CD4-positive, alpha-beta T cell (primary cell): ENCODE data around the gene WDSUB1. TPM values are rescaled to one million over a fixed set of nuclear protein-coding genes. Genes with fewer than 3 reads are reported as not detected.

Source experiments
- ATAC-seq: fragments of 200-7000 bp; cut with Tn5 transposase; one replicate; pipeline ENCODE4 v1.10.0; 2022; ENCODE audit warnings: mild to moderate bottlenecking; ENCODE audit not compliant: poor library complexity
- CTCF ChIA-PET: fragments of 350-600 bp; sonication (Branson Sonifier 250); formaldehyde crosslinking; loops from one replicate; lab custom pipeline; 2021; ENCODE audit warnings: antibody characterized with exemption, inconsistent platforms; lab: Charles Lee
- POLR2A ChIA-PET: fragments of 350-600 bp; sonication (Branson Sonifier 250); formaldehyde crosslinking; loops from one replicate; lab custom pipeline; 2021; ENCODE audit warnings: antibody characterized with exemption, inconsistent platforms; lab: Charles Lee
- DNase-seq, 14 experiments: peaks; one replicate each; pipeline ENCODE4 v3.0.0-alpha.2; 2013 to 2020; ENCODE audit warnings: mixed read lengths in 2 of 14
- H3K27ac ChIP-seq, 2 donors: one replicate each; pipeline versions ENCODE4 v1.5.1 to v1.7.0; 2013; ENCODE audit warnings: low read length in 2 of 2, low read depth in 1 of 2, mild to moderate bottlenecking in 1 of 2
- H3K27me3 ChIP-seq, 2 experiments: 1 replicate in 1 of 2; 2 replicates in 1 of 2; pipeline versions ENCODE4 v1.6.1 to v1.7.0; 2013; ENCODE audit warnings: low read length in 2 of 2, control low read depth in 1 of 2, mild to moderate bottlenecking in 1 of 2, moderate library complexity in 1 of 2; ENCODE audit not compliant: insufficient read depth in 2 of 2, control insufficient read depth in 1 of 2
- H3K36me3 ChIP-seq: one replicate; pipeline ENCODE4 v1.6.1; 2013; ENCODE audit warnings: low read length, control low read depth; ENCODE audit not compliant: insufficient read depth
- H3K4me1 ChIP-seq: one replicate; pipeline ENCODE4 v1.6.1; 2013; ENCODE audit warnings: low read length, control low read depth; ENCODE audit not compliant: insufficient read depth
- H3K4me3 ChIP-seq: one replicate; pipeline ENCODE4 v1.5.1; 2013; ENCODE audit warnings: mild to moderate bottlenecking, low read length, moderate library complexity
- H3K9me3 ChIP-seq, 2 experiments: 1 replicate in 1 of 2; 2 replicates in 1 of 2; pipeline versions ENCODE4 v1.6.1 to v1.7.0; 2013; ENCODE audit warnings: low read length in 2 of 2, mild to moderate bottlenecking in 2 of 2, control low read depth in 1 of 2, moderate library complexity in 1 of 2; ENCODE audit not compliant: control insufficient read depth in 1 of 2, insufficient read depth in 1 of 2
- H3K27ac Mint-ChIP-seq: one replicate; pipeline ENCODE4 v1.8.0; 2020; ENCODE audit warnings: mixed read lengths
- H3K27me3 Mint-ChIP-seq: one replicate; pipeline ENCODE4 v1.8.0; 2021; ENCODE audit warnings: mixed read lengths
- H3K36me3 Mint-ChIP-seq: one replicate; pipeline ENCODE4 v1.8.0; 2021; ENCODE audit warnings: low read depth, mixed read lengths
- H3K4me1 Mint-ChIP-seq: one replicate; pipeline ENCODE4 v1.8.0; 2021; ENCODE audit warnings: low read depth, mixed read lengths
- H3K4me3 Mint-ChIP-seq: one replicate; pipeline ENCODE4 v1.8.0; 2020; ENCODE audit warnings: mild to moderate bottlenecking, mixed read lengths
- H3K9me3 Mint-ChIP-seq: one replicate; pipeline ENCODE4 v1.8.0; 2020; ENCODE audit warnings: mixed read lengths
- intact Hi-C, 2 experiments: fragments of 100-400 bp; cut with DNase I in 1 of 2; cut with micrococcal nuclease in 1 of 2; formaldehyde crosslinking; loops; one replicate each; pipeline versions ENCODE4 v1.15.1 to v1.9.0; 2023 to 2025; cut with DNase I, micrococcal nuclease
- total RNA-seq, 174 experiments: library from RNA in 2 of 174; stranded (reverse) in 2 of 174; gene quantifications; one replicate each; pipeline ENCODE4 v1.2.3 and lab custom pipeline; 2021 to 2026
- TF ChIP-seq, protein P1 (sequence below): fragments of 200-600 bp; IDR thresholded peaks from one replicate; pipeline ENCODE4 v1.8.0; 2022; ENCODE audit warnings: antibody characterized with exemption, mild to moderate bottlenecking

WDSUB1 gene
- total RNA-seq, 2 experiments from 2014 or later: 6.8 to 8.0 TPM

DNA sequence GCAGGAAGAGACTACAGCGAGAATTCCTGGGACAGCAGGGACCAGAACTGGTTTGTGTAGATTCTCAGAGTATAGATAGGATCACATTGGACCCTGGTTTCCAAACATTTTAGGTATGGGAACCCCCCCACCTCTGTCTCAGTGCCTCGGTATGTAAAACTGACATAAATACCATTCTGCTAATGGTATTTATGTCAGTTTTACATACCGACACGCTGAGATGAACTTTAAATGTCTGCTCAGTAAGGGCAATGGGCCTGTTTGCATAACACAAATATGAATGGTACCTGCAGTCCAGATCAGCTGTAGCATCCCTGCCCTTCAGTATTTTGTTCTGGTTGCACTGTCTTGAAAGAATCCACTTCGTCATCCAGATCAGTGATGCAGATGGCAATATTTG is 73.2 kb downstream of the WDSUB1 start:
- H3K9me3 Mint-ChIP-seq: no peaks in the 10 kb centered on the region
- intact Hi-C loops: no loop called here
- POLR2A ChIA-PET: no interaction called here

DNA sequence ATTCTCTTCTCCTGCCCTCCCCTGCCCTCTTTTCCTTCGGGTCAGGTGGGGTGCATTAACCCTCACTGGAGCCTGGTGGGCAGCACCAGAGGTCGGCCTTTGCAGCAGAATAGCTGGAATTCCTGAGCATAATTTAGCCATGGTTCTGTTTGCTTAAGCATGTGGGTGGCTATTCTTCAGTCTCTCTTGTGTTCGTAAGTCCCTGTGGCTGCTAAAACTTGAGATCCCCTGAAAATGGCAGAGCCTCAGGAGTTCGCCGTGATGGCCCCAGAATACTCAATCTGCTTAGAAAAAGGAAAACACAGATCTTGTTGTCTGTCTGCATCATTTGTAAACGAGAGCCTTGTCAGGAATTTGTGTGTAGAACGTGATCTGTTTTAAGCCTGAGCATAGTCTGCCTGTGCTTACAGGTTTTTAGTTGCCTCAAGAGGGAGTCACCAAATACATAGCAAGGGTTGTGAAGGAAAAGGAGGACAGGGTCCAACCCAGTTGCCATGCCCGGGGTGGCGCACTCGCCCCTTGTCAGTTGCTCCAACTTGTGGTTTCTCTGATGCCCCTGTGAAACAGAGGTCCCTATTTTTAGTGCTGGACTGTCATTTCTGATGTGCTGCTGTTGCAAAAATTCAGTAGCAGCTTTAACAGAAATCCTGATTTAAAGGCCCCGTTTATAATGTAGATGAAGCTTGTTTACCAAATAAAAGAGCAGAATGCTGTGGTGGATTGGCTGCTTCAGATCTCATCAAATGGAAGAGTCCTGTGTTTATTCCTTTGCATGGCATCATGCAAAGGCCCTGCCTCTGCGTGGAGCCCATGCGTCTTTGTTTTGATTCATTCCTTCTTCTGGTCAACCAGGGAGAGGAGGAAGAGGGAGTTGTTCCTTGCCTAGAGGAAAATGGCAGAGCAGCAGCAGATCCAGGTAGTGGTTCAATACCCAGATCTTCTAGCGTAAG is 74.8 kb downstream of the WDSUB1 start:
- Mint-ChIP-seq H3K4me3 (no peak overlapping the region), H3K9me3 (no peaks in the 10 kb centered on the region), H3K27ac (peak overlapping the region; percentile 52), H3K4me1 (peaks cover 46% of the 10 kb centered on the region), H3K36me3 (no peaks in the 10 kb centered on the region), H3K27me3 (no peaks in the 10 kb centered on the region)
- H3K9me3 ChIP-seq: peaks cover 0 to 5% of the 10 kb centered on the region in 2 experiments
- TF ChIP-seq, protein P1, sequence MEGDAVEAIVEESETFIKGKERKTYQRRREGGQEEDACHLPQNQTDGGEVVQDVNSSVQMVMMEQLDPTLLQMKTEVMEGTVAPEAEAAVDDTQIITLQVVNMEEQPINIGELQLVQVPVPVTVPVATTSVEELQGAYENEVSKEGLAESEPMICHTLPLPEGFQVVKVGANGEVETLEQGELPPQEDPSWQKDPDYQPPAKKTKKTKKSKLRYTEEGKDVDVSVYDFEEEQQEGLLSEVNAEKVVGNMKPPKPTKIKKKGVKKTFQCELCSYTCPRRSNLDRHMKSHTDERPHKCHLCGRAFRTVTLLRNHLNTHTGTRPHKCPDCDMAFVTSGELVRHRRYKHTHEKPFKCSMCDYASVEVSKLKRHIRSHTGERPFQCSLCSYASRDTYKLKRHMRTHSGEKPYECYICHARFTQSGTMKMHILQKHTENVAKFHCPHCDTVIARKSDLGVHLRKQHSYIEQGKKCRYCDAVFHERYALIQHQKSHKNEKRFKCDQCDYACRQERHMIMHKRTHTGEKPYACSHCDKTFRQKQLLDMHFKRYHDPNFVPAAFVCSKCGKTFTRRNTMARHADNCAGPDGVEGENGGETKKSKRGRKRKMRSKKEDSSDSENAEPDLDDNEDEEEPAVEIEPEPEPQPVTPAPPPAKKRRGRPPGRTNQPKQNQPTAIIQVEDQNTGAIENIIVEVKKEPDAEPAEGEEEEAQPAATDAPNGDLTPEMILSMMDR: no peak
- H3K4me3 ChIP-seq: no peak overlapping the region
- intact Hi-C loops: no loop called here
- H3K27me3 ChIP-seq: no peaks in the 10 kb centered on the region
- ATAC-seq (no peak), DNase-seq (no peak)
- POLR2A ChIA-PET: no interaction called here
- CTCF ChIA-PET: no interaction called here
- no peak overlapping the region for H3K27ac ChIP-seq
- no peaks in the 10 kb centered on the region for H3K36me3 ChIP-seq
- peaks cover 23% of the 10 kb centered on the region for H3K4me1 ChIP-seq

More for the DNA sequence above, 73.2 kb downstream of the WDSUB1 start:
- H3K27ac ChIP-seq: no peak overlapping the region
- H3K4me3 ChIP-seq: no peak overlapping the region
- H3K4me1 Mint-ChIP-seq: peaks cover 35% of the 10 kb centered on the region
- peaks cover 0 to 15% of the 10 kb centered on the region in 2 experiments for H3K9me3 ChIP-seq
- ATAC-seq (no peak), DNase-seq (no peak)
- no peaks in the 10 kb centered on the region for H3K36me3 ChIP-seq
- CTCF ChIA-PET: no interaction called here
- no peaks in the 10 kb centered on the region for H3K27me3 ChIP-seq
- H3K36me3 Mint-ChIP-seq: no peaks in the 10 kb centered on the region
- peaks cover 23% of the 10 kb centered on the region for H3K4me1 ChIP-seq
- no peak overlapping the region for H3K4me3 Mint-ChIP-seq
- no peaks in the 10 kb centered on the region for H3K27me3 Mint-ChIP-seq
- TF ChIP-seq, protein P1: no peak
- no peak overlapping the region for H3K27ac Mint-ChIP-seq

DNA sequence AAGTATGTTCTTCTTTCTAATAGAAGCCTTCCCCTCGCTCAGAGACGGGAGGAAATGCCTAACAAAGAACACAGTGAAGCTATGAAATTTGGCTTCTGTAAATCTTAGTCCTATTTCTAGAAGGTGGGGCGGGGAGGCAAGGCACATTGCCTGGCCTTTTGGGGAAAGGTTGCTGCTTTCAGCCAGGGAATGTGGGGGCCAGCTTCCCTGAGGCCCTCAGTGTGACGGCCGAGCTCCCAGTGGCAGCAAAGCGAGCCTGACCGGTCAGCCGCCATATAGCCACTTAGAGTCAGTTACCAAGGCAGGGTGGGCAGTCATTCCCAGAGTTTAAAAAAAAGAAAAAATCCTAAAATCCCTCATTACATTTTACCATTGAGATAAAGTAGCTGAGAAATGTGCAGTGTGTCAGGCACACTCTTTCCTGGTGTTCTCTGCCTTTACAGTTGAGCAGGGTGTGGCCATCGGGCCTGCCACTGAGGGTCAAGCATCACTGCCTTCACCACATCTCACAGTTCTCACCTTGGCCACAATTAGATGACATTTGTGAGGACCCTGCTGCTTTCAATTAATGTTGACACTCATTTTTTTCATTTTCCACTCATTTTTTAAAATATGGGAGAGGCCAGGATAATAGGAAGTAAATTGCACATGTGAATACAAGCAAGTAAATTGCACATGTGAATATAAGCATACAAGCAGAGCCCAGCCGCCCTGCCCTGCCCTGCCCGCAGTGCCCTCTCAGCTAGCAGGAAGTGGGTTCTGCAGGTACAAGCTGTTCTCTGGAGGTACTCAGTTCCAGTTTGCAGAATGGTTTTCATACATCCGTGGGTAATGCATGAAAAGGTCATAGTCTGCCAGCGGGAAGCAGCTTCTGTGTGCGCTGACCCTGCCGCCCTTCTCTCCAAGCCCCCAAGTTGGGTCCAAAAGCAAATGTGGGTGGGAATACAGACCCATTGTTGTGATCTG is 76.9 kb downstream of the WDSUB1 start:
- CTCF ChIA-PET: no interaction called here
- no peaks in the 10 kb centered on the region for H3K9me3 Mint-ChIP-seq
- H3K4me1 ChIP-seq: peaks cover 23% of the 10 kb centered on the region
- H3K27ac Mint-ChIP-seq: peak overlapping the region; percentile 74
- TF ChIP-seq, protein P1: no peak
- peak; percentile 99 for ATAC-seq
- POLR2A ChIA-PET: interaction anchor here (0.6 to 2.7 kb wide), 7 partner anchors 14 to 503 kb away, joined by 3 to 9 read pairs (median 3); partner anchors contain the start of genes MARCHF7 and WDSUB1
- intact Hi-C loops: no loop called here
- peak overlapping the region; percentile 55 for H3K4me3 Mint-ChIP-seq
- peak overlapping the region; percentile 3 for H3K4me3 ChIP-seq
- no peaks in the 10 kb centered on the region for H3K27me3 Mint-ChIP-seq
- H3K36me3 ChIP-seq: no peaks in the 10 kb centered on the region
- no peaks in the 10 kb centered on the region for H3K36me3 Mint-ChIP-seq
- H3K27ac ChIP-seq: peak overlapping the region in 1 of 2 donors; percentile 30
- DNase-seq: peak in 13 of 14 experiments; percentile 20 to 85 (median 49)
- H3K27me3 ChIP-seq: no peaks in the 10 kb centered on the region
- H3K4me1 Mint-ChIP-seq: peaks cover 49% of the 10 kb centered on the region
- H3K9me3 ChIP-seq: no peaks in the 10 kb centered on the region
